Measurements from ENCODE around the gene TBPL1. TPM values are rescaled to one million over a fixed set of nuclear protein-coding genes. Genes with fewer than 3 reads are reported as not detected.

TBPL1 gene
- total and polyA plus RNA-seq, 12 donors, result 5.1 to 21.0 (median 16.8) TPM

- no peaks in the 10 kb centered on the region for H3K9me3 ChIP-seq (replicated peaks in 1 of 3)
- no peaks in the 10 kb centered on the region for H3K27me3 ChIP-seq
- intact Hi-C loops (cut with DNase I), result no loop called here
- WGBS, 4 donors, result 74 to 86% (median 79%) methylated on average over 1 of the region's 1 CpG
- H3K36me3 ChIP-seq (replicated peaks in 1 of 2), result no peaks in the 10 kb centered on the region
- H3K27ac ChIP-seq, result no peak overlapping the region
- DNase-seq, result no peak
- no peak overlapping the region for H3K4me3 ChIP-seq
- no peaks in the 10 kb centered on the region for H3K4me1 ChIP-seq (replicated peaks in 1 of 2)
- TF ChIP-seq, protein P1, sequence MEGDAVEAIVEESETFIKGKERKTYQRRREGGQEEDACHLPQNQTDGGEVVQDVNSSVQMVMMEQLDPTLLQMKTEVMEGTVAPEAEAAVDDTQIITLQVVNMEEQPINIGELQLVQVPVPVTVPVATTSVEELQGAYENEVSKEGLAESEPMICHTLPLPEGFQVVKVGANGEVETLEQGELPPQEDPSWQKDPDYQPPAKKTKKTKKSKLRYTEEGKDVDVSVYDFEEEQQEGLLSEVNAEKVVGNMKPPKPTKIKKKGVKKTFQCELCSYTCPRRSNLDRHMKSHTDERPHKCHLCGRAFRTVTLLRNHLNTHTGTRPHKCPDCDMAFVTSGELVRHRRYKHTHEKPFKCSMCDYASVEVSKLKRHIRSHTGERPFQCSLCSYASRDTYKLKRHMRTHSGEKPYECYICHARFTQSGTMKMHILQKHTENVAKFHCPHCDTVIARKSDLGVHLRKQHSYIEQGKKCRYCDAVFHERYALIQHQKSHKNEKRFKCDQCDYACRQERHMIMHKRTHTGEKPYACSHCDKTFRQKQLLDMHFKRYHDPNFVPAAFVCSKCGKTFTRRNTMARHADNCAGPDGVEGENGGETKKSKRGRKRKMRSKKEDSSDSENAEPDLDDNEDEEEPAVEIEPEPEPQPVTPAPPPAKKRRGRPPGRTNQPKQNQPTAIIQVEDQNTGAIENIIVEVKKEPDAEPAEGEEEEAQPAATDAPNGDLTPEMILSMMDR (IDR thresholded peaks at IDR 0.05), result no peak
- TF ChIP-seq POLR2A (IDR thresholded peaks at IDR 0.05), result no peak
Observed at GRCh38 chr6:134034478-134034877, 81.5 kb downstream of the TBPL1 start.

GRCh38 chr6:134034961-134035822, 82.2 kb downstream of the TBPL1 start:
- no peaks in the 10 kb centered on the region for H3K9me3 ChIP-seq (replicated peaks in 1 of 3)
- H3K4me1 ChIP-seq (replicated peaks in 1 of 2), result no peaks in the 10 kb centered on the region
- H3K36me3 ChIP-seq (replicated peaks in 1 of 2), result no peaks in the 10 kb centered on the region
- TF ChIP-seq, protein P1 (IDR thresholded peaks at IDR 0.05), result no peak
- TF ChIP-seq POLR2A (IDR thresholded peaks at IDR 0.05), result no peak
- no peak for DNase-seq
- H3K4me3 ChIP-seq, result no peak overlapping the region
- WGBS, 4 donors, result 81 to 92% (median 91%) methylated on average over 7 of the region's 7 CpGs
- no peaks in the 10 kb centered on the region for H3K27me3 ChIP-seq
- intact Hi-C loops (cut with DNase I), result no loop called here
- H3K27ac ChIP-seq, result no peak overlapping the region

GRCh38 chr6:134035823-134036296, 82.8 kb downstream of the TBPL1 start:
- no peak for DNase-seq
- no peaks in the 10 kb centered on the region for H3K36me3 ChIP-seq (replicated peaks in 1 of 2)
- TF ChIP-seq POLR2A (IDR thresholded peaks at IDR 0.05), result no peak
- TF ChIP-seq, protein P1 (IDR thresholded peaks at IDR 0.05), result no peak
- no peaks in the 10 kb centered on the region for H3K27me3 ChIP-seq
- H3K27ac ChIP-seq, result no peak overlapping the region
- intact Hi-C loops (cut with DNase I), result no loop called here
- H3K4me1 ChIP-seq (replicated peaks in 1 of 2), result no peaks in the 10 kb centered on the region
- no peaks in the 10 kb centered on the region for H3K9me3 ChIP-seq (replicated peaks in 1 of 3)
- 79 to 91% (median 83%) methylated on average over 3 of the region's 3 CpGs for WGBS, 4 donors
- H3K4me3 ChIP-seq, result no peak overlapping the region

DNA sequence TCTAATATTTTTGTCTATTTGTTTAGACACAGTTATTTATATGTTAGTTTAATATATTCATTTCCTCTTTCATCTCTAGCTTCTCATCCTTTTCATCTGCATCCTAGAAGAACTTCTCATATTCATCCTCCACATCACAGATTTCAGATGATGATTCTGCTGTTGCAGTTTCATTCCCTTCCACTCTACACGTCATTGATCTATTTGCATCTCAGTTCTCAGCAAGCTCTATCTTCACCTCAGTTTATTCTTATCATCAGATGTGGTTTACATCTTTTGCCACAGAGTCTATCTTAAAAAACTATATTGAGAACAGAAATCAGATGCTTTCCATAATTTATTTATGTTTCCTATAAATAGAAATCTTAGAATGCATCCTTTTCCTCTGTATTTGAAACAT, 86.1 kb downstream of the TBPL1 start:
- Histone ChIP-seq H3K27ac (no peak overlapping the region), H3K4me3 (no peak overlapping the region), H3K4me1 (replicated peaks in 1 of 2) (no peaks in the 10 kb centered on the region), H3K27me3 (no peaks in the 10 kb centered on the region), H3K9me3 (replicated peaks in 1 of 3) (no peaks in the 10 kb centered on the region), H3K36me3 (replicated peaks in 1 of 2) (no peaks in the 10 kb centered on the region)
- TF ChIP-seq POLR2A (IDR thresholded peaks at IDR 0.05), result no peak
- TF ChIP-seq, protein P1 (IDR thresholded peaks at IDR 0.05), result no peak
- intact Hi-C loops (cut with DNase I), result no loop called here
- DNase-seq, result no peak
- 63 to 81% (median 74%) methylated on average over 1 of the region's 1 CpG for WGBS, 4 donors

Small RNA genes lying within 50 kb of the gene (small RNA-seq; reads per million reads assigned to genes)
- 0 reads per million in 2 donors for gene AL449363.1

Other genes with a start within 250 kb of the TBPL1 start
- 10 to 100 TPM in 1 of 9 donors, 1 to 10 TPM in 8; 2.3 to 15.1 (median 6.0) TPM for gene TCF21, start 64.1 kb upstream of the TBPL1 start, total RNA-seq
- 1 to 10 TPM; 2.6 to 3.4 (median 2.6) TPM for gene TCF21, start 64.1 kb upstream of the TBPL1 start, polyA plus RNA-seq
- gene SLC2A12, start 99.4 kb downstream of the TBPL1 start, total RNA-seq, result 10 to 100 TPM in 1 of 9 donors, 1 to 10 TPM in 5, under 1 TPM in 3; 0.49 to 34.9 (median 1.8) TPM
- 1 to 10 TPM in 1 of 3 donors, under 1 TPM in 2; 0.37 to 1.5 (median 0.40) TPM for gene SLC2A12, start 99.4 kb downstream of the TBPL1 start, polyA plus RNA-seq

Data from adrenal gland (tissue), 12 donors.